Uterus (tissue), 2 donors: ENCODE results near the gene JADE2.

Experiments
- CTCF ChIP-seq, 4 experiments: fragments of 200-600 bp in 2 of 4; fragments of 450-650 bp in 2 of 4; sonication (generic) in 2 of 4; IDR thresholded peaks; one replicate each; pipeline ENCODE4 v1.5.1; 2016 to 2019; ENCODE audit warnings: antibody characterized with exemption in 4 of 4, mild to moderate bottlenecking in 2 of 4, moderate library complexity in 1 of 4
- POLR2A ChIP-seq, 2 donors: fragments of 450-650 bp; IDR thresholded peaks; one replicate each; pipeline ENCODE4 v1.6.1; 2016; ENCODE audit warnings: antibody characterized with exemption in 2 of 2, mild to moderate bottlenecking in 1 of 2, moderate library complexity in 1 of 2

- TF ChIP-seq CTCF (IDR thresholded peaks at IDR 0.05) (no peak), POLR2A (IDR thresholded peaks at IDR 0.05) (no peak)
Measured at GRCh38 chr5:134609232-134609851, 83.9 kb downstream of the JADE2 start.
